Large intestine (tissue), 3 donors: ENCODE measurements around the gene TMEM204. TPM values are rescaled to one million over a fixed set of nuclear protein-coding genes. Genes with fewer than 3 reads are reported as not detected.

ENCODE experiments used
- DNase-seq, 2 donors: peaks; one replicate each; pipeline versions ENCODE4 v3.0.0 to v3.0.0-alpha.2; 2013
- H3K27ac ChIP-seq: one replicate; pipeline ENCODE4 v1.5.1; 2013; ENCODE audit warnings: low read length
- H3K27me3 ChIP-seq: 2 replicates; pipeline ENCODE4 v1.6.1; 2013; ENCODE audit warnings: low read length; ENCODE audit not compliant: control insufficient read depth, insufficient read depth
- H3K36me3 ChIP-seq: 2 replicates; pipeline ENCODE4 v1.6.1; 2013; ENCODE audit warnings: low read length; ENCODE audit not compliant: control insufficient read depth, insufficient read depth
- H3K4me1 ChIP-seq: one replicate; pipeline ENCODE4 v1.6.1; 2013; ENCODE audit warnings: low read length; ENCODE audit not compliant: control insufficient read depth, insufficient read depth
- H3K4me3 ChIP-seq: one replicate; pipeline ENCODE4 v1.5.1; 2013; ENCODE audit warnings: low read length
- H3K9me3 ChIP-seq: one replicate; pipeline ENCODE4 v1.6.1; 2013; ENCODE audit warnings: mild to moderate bottlenecking, low read depth, low read length, moderate library complexity; ENCODE audit not compliant: control insufficient read depth
- WGBS: methylation state at CpG from one replicate; pipeline ENCODE4 v1.1.5; 2013; ENCODE audit warnings: low lambda C conversion rate; ENCODE audit not compliant: insufficient coverage; 5-methylcytosine and 5-hydroxymethylcytosine counted together
- polyA plus RNA-seq: library from polyadenylated mRNA; unstranded; fragments of 120-200 nt; gene quantifications from one replicate; pipeline ENCODE4 v1.2.1, GENCODE V29; 2013

TMEM204 gene
- polyA plus RNA-seq, 1 donor: 9.4 TPM

DNA sequence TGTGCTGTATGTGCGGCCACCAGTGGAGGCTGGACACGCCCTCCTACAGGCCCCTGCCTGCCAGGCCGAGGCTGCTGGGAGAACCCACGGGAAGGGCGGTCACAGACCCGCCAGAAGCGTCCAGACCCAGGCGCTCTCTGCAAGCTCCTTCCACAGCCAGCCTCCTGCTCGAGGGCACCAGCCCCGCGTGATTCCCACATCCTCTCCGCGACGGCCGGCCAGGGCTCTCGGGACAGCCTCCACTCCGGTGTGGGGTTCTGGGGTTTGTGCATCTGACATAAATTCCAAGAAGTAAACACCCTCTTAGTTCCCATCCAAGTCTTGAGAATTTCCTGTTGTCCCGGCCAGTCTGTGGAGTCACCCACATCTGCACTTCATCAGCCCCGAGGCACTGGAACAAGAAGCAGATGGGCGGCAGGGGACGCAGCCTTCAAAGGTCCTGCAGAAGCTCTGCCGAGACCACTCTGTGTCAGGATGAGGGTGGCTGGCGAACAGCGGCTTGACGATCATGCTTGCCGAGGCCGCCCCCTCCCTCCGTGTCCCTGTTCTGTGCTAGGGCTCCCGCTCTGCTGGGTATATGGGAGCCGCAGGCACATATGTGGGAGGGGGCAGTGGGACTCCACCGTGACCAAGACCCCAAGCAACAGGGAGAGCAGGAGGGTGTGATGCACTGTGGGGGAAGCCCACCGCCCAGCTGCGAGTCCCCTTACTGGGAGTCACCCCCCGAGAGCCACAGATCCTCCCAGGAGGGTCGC lies 2.4 kb upstream of the TMEM204 start:
- H3K4me3 ChIP-seq: no peak overlapping the region
- DNase-seq: peak in 1 of 2 donors; percentile 49

DNA sequence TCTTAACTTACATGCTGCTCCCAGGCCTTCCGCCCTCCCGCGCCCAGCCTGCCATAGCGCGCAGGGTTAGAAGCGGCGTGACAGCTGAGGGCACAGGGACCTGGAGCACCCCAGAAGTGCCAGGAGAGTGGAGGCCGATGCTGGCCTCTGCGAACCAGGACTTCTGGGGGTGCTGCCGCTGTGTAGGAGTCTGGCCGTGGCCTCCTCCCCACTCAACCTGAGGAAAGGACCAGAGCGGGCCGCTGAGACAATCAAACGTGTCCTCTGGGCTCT lies 1.9 kb upstream of the TMEM204 start:
- no peak for DNase-seq
- no CpG with 5 or more reads among the region's 14 CpGs for WGBS

More for the DNA sequence above, 2.4 kb upstream of the TMEM204 start:
- no CpG with 5 or more reads among the region's 35 CpGs for WGBS
- Histone ChIP-seq H3K36me3 (peaks cover 4% of the 10 kb centered on the region), H3K27me3 (no peaks in the 10 kb centered on the region), H3K4me1 (peaks cover 16% of the 10 kb centered on the region), H3K9me3 (no peaks in the 10 kb centered on the region), H3K27ac (peak overlapping the region; percentile 73)

DNA sequence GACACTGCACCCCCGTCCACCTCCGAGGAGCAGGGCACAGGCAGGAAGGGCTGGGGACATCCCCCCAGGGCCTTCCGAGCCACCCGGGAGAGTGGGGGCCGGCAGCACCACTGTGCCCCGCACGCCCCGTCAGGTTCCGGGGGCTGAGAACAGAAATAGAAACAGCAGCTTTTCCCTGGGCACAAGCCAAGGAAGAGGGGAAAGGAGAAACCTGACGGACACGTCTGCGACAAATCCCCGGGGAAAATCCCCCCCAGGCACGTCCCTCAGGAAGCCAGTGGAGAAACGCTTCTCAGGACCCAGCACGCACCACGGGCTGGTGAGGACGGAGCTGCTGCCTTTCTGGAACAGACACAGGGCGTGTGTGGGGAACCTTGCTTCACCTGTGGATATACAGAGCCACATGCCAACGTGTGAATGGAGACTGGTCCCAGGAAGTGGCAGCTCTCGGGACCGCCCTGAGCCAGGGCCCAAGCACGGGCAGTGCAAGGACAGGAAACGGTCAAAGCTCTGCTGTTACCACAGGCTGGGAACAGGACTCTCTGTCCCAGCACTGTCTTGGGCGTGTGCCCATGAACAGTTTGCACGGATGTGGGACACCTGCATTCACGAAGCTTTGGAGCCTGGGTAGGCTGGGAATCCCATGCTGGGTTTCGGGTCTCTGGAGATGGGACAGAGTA lies 1.2 kb upstream of the TMEM204 start:
- no peak for DNase-seq
- Histone ChIP-seq H3K9me3 (no peaks in the 10 kb centered on the region), H3K4me1 (peaks cover 16% of the 10 kb centered on the region), H3K4me3 (no peak overlapping the region), H3K36me3 (peaks cover 13% of the 10 kb centered on the region), H3K27me3 (no peaks in the 10 kb centered on the region), H3K27ac (peak overlapping the region; percentile 73)
- no CpG with 5 or more reads among the region's 28 CpGs for WGBS

More for the DNA sequence above, 1.9 kb upstream of the TMEM204 start:
- H3K4me1 ChIP-seq: peaks cover 16% of the 10 kb centered on the region
- H3K4me3 ChIP-seq: no peak overlapping the region
- H3K27ac ChIP-seq: peak overlapping the region; percentile 73
- no peaks in the 10 kb centered on the region for H3K9me3 ChIP-seq
- no peaks in the 10 kb centered on the region for H3K27me3 ChIP-seq
- H3K36me3 ChIP-seq: peaks cover 8% of the 10 kb centered on the region

DNA sequence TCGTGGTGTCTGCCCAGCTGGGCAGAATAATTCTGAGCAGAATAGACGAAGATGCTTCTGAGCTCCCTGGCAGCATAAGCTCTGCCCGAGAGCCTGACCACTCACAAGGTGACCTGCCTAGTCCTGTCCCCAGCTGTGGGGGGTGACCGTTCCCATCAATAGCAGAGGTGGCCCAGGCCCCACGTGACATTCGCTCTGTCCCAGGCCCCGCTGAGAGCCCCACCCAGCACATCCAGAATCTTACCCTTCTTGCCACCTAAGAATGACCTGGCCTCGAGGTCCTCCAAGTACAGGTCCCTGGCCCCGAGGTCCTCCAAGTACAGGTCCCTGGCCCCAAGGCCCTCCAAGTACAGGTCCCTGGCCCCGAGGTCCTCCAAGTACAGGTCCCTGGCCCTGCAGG lies 695 bp upstream of the TMEM204 start:
- no CpG with 5 or more reads among the region's 10 CpGs for WGBS
- Histone ChIP-seq H3K27me3 (no peaks in the 10 kb centered on the region), H3K4me1 (peaks cover 16% of the 10 kb centered on the region), H3K4me3 (no peak overlapping the region), H3K36me3 (peaks cover 15% of the 10 kb centered on the region), H3K9me3 (no peaks in the 10 kb centered on the region), H3K27ac (peak overlapping the region; percentile 73)
- no peak for DNase-seq

DNA sequence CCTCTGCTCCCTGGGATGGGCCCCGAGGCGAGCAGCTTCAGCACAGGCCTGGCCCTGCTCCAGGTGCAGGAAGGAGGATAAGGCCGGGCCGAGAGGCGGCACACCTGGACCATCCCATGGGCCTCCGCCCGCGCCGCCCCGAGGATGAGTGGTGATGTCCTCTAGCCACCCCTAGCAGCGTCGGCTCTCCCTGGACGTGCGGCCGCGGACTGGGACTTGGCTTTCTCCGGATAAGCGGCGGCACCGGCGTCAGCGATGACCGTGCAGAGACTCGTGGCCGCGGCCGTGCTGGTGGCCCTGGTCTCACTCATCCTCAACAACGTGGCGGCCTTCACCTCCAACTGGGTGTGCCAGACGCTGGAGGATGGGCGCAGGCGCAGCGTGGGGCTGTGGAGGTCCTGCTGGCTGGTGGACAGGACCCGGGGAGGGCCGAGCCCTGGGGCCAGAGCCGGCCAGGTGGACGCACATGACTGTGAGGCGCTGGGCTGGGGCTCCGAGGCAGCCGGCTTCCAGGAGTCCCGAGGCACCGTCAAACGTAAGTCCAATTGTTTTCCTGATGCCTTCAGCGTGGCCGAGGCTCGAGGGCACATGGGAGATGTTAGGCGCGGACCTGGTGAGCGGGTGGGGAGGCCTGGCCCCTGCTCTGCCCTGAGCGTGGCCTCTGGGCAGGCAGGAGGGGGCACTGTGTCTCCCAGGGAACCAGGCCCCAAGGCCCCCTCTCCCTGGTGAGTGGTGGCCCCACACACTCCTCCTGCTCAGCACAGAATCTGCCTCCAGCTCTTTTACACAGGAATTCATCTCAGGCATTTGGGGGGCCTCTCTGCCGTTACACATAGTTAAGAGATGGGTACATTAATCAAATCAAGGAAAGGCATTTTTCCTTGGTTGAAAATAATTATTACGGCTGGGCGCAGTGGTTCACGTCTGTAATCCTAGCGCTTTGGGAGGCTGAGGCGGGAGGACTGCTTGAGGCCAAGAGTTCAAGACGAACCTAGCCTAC lies 855 bp downstream of the TMEM204 start:
- H3K4me1 ChIP-seq: peaks cover 16% of the 10 kb centered on the region
- H3K36me3 ChIP-seq: peaks cover 27% of the 10 kb centered on the region
- DNase-seq: no peak
- H3K9me3 ChIP-seq: no peaks in the 10 kb centered on the region
- WGBS: no CpG with 5 or more reads among the region's 57 CpGs
- H3K27me3 ChIP-seq: no peaks in the 10 kb centered on the region
- H3K27ac ChIP-seq: peak overlapping the region; percentile 73
- peak overlapping the region; percentile 46 for H3K4me3 ChIP-seq

DNA sequence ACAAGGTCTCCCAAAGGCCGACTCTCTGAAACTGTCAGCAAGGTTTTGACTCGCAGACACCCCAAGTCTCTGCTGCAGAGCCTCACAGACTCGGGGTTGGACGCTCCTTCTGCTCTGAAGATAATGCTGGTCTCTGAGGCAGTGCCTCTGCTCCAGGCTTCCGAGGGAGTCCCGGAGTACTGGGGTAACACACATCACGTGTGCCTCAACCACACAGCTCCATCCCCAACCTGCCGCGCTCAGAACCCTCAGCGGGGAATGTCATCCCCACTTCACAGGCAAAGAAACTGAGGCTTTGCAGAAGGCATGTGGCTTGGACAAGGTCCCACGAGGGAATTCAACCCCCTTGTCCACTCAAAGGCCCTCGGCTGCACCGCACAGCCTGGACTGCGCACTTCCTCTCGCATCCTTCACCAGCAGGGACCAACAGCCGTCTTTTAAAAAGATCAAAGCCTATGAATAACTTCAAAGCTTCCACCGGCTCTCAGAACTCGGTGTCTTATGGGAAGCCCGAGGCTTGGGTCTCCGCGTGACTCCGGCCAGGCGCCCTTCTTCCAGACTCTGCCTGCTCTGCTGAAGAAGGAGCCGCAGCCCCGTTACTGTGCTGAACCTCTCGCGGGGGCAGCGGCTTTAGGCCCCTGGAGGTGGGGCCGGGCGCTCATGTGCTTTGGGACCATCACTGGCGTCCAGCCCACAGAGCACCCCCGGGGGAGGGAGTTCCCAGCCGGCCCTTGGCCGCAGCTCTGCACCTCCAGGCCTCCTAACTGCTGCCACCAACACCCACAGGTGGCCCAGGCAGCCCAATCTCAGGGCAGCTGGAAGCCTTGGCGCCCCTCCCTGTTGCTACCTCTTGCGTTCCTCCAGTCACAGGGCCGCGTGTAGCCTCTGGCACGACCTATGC lies 2.2 kb downstream of the TMEM204 start:
- DNase-seq: no peak
- Histone ChIP-seq H3K27me3 (no peaks in the 10 kb centered on the region), H3K36me3 (peaks cover 38% of the 10 kb centered on the region), H3K4me1 (peaks cover 16% of the 10 kb centered on the region), H3K27ac (no peak overlapping the region), H3K4me3 (peak overlapping the region; percentile 46), H3K9me3 (no peaks in the 10 kb centered on the region)
- WGBS: no CpG with 5 or more reads among the region's 39 CpGs

DNA sequence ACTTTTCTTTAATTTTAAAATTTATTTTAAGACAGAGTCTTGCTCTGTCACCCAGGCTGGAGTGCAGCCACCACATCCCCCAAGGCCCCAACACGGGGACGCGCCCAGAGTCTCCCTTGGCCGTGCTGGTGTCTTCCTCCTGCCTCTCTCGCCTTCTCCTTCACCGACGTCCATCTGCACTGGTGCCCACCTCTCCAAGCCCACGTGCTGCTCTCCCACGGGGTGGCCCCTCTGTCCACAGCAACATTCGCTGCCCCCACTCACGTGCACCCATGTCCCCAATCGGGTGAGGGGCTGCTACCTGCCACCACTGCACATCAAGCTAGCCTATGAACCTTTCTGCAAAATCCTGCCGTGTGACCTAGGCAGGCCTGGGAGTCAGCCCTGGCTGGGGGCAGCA lies 3.1 kb downstream of the TMEM204 start:
- peaks cover 11% of the 10 kb centered on the region for H3K4me1 ChIP-seq
- H3K4me3 ChIP-seq: no peak overlapping the region
- H3K27ac ChIP-seq: no peak overlapping the region
- H3K27me3 ChIP-seq: no peaks in the 10 kb centered on the region
- DNase-seq: no peak
- H3K9me3 ChIP-seq: no peaks in the 10 kb centered on the region
- 100% methylated on average over 2 of the region's 13 CpGs for WGBS
- H3K36me3 ChIP-seq: peaks cover 43% of the 10 kb centered on the region

DNA sequence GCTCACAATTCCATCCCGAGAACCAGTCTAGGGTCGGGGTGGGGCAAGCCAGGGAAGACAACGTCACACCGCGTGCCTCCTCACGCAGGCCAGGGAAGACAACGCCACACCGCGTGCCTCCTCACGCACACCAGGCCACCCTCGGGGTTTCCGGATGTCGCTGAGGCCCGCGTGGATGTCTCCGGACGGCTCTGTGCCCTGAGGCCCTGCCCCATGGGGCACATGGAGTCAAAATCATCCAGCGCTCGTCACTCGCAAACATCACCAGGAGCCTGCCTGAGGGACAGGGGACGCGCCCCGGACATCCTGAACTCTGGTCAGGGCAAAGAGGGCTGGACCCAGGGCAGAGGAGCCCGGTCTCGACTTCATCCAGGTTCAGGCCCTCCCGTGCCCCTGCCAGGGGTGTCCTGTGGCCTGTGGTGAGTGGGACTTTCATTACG lies 3.7 kb downstream of the TMEM204 start:
- no CpG with 5 or more reads among the region's 27 CpGs for WGBS
- H3K4me1 ChIP-seq: peaks cover 6% of the 10 kb centered on the region
- H3K36me3 ChIP-seq: peaks cover 49% of the 10 kb centered on the region

DNA sequence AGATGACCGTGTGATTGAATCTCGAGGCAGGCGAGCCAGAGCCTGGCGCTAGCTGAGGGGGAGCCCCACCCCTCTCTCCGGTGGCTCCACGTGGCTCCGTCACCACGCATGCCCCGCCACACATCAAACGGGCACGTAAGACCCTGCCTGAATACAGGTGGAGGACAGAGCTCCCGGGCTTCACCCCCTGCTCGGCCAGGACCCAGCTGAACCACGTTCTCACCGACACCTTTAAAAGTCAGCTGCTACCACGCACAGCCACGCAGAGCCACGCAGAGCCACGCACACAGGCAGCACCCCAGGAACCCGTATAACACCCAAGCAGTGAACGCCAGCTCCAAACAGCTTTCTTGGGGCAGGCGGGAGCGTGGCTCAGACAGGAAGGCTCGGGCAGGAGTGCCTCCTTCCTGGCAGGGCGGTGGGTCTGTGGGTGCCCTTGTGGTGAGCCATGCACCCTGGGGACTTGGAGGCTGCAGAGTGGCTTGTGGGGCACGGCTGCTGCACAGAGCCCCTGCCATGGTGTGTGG lies 4.4 kb downstream of the TMEM204 start:
- Histone ChIP-seq H3K9me3 (no peaks in the 10 kb centered on the region), H3K4me3 (no peak overlapping the region), H3K27me3 (no peaks in the 10 kb centered on the region), H3K4me1 (peaks cover 5% of the 10 kb centered on the region), H3K36me3 (peaks cover 55% of the 10 kb centered on the region), H3K27ac (no peak overlapping the region)
- no peak for DNase-seq
- no CpG with 5 or more reads among the region's 26 CpGs for WGBS

More for the DNA sequence above, 3.7 kb downstream of the TMEM204 start:
- Histone ChIP-seq H3K27me3 (no peaks in the 10 kb centered on the region), H3K4me3 (no peak overlapping the region), H3K9me3 (no peaks in the 10 kb centered on the region), H3K27ac (no peak overlapping the region)
- DNase-seq: no peak
